NB4 (cell line): ENCODE measurements around the gene ABHD10.

Source experiments
- POLR2A ChIP-seq: IDR thresholded peaks from 2 replicates; pipeline ENCODE4 v1.6.1; 2011; ENCODE audit warnings: mild to moderate bottlenecking; ENCODE audit not compliant: insufficient read length; ENCODE audit errors: extremely low read depth
- TF ChIP-seq, protein P1 (sequence below): IDR thresholded peaks from one replicate; pipeline ENCODE4 v1.5.1; 2012; ENCODE audit warnings: low read depth, low read length

DNA sequence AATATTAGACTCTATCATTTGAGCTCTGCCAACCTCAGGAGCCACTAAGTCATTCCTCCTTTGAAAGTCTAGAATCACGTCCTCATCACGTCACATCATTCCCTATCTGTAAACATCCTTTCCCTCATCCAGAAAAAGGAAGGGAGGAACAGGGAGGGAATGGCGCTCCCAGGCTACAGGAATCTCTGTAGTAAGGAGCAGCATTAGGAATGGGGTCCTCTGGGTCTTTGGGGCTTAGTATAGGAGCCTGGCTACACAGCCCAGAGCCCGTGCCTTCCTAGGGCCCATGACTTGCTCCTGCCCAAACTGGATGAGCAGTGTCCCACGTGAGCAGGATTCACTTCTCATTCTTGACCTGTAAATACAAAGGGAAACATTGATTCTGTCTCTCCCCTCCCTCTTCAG, 21.5 kb downstream of the ABHD10 start:
- TF ChIP-seq, protein P1, sequence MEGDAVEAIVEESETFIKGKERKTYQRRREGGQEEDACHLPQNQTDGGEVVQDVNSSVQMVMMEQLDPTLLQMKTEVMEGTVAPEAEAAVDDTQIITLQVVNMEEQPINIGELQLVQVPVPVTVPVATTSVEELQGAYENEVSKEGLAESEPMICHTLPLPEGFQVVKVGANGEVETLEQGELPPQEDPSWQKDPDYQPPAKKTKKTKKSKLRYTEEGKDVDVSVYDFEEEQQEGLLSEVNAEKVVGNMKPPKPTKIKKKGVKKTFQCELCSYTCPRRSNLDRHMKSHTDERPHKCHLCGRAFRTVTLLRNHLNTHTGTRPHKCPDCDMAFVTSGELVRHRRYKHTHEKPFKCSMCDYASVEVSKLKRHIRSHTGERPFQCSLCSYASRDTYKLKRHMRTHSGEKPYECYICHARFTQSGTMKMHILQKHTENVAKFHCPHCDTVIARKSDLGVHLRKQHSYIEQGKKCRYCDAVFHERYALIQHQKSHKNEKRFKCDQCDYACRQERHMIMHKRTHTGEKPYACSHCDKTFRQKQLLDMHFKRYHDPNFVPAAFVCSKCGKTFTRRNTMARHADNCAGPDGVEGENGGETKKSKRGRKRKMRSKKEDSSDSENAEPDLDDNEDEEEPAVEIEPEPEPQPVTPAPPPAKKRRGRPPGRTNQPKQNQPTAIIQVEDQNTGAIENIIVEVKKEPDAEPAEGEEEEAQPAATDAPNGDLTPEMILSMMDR, result no peak
- TF ChIP-seq POLR2A, result no peak
